Common myeloid progenitor, CD34-positive (primary cell): Measurements from ENCODE around the gene KRAS.

ENCODE experiments used
- CTCF ChIA-PET: fragments of 350-600 bp; sonication (Branson Sonifier 250); formaldehyde crosslinking; loops from one replicate; lab custom pipeline; 2021; ENCODE audit warnings: antibody characterized with exemption; lab: Charles Lee
- POLR2A ChIA-PET: fragments of 350-600 bp; sonication (Branson Sonifier 250); formaldehyde crosslinking; loops from one replicate; lab custom pipeline; 2021; ENCODE audit warnings: antibody characterized with exemption; lab: Charles Lee
- DNase-seq, 3 donors: peaks; one replicate each; pipeline versions ENCODE4 v3.0.0 to v3.0.0-alpha.2; 2013
- H3K27ac ChIP-seq, 2 experiments: 1 replicate in 1 of 2; 2 replicates in 1 of 2; pipeline ENCODE4 v1.7.0; 2013; ENCODE audit warnings: inconsistent platforms in 2 of 2, low read length in 2 of 2, mild to moderate bottlenecking in 2 of 2, low read depth in 1 of 2, moderate library complexity in 1 of 2; ENCODE audit not compliant: severe bottlenecking in 2 of 2, insufficient read depth in 1 of 2, poor library complexity in 1 of 2
- H3K27me3 ChIP-seq, 5 experiments: replicated peaks in 2 of 5; 1 replicate in 3 of 5; 2 replicates in 2 of 5; pipeline versions ENCODE4 v1.6.1 to v1.7.0; 2013; ENCODE audit warnings: low read length in 4 of 5, mild to moderate bottlenecking in 2 of 5, moderate library complexity in 2 of 5, inconsistent platforms in 1 of 5; ENCODE audit not compliant: insufficient read depth in 5 of 5, control insufficient read depth in 4 of 5
- H3K36me3 ChIP-seq, 4 experiments: 1 replicate in 2 of 4; 2 replicates in 2 of 4; pipeline versions ENCODE4 v1.6.1 to v1.7.0; 2013; ENCODE audit warnings: low read length in 3 of 4, control low read depth in 1 of 4, mild to moderate bottlenecking in 1 of 4; ENCODE audit not compliant: control insufficient read depth in 4 of 4, insufficient read depth in 4 of 4
- H3K4me1 ChIP-seq, 4 experiments: 1 replicate in 3 of 4; 2 replicates in 1 of 4; pipeline versions ENCODE4 v1.6.1 to v1.7.1; 2013; ENCODE audit warnings: low read length in 3 of 4, mild to moderate bottlenecking in 3 of 4, control low read depth in 1 of 4, inconsistent platforms in 1 of 4, moderate library complexity in 1 of 4; ENCODE audit not compliant: control insufficient read depth in 4 of 4, insufficient read depth in 4 of 4; ENCODE audit errors: control extremely low read depth in 1 of 4
- H3K4me3 ChIP-seq, 7 experiments: 1 replicate in 4 of 7; 2 replicates in 3 of 7; pipeline versions ENCODE4 v1.5.1 to v1.7.0; 2013; ENCODE audit warnings: mild to moderate bottlenecking in 7 of 7, low read length in 6 of 7, moderate library complexity in 6 of 7, inconsistent platforms in 2 of 7, low read depth in 2 of 7, control low read depth in 1 of 7; ENCODE audit not compliant: insufficient read depth in 4 of 7, control insufficient read depth in 1 of 7; ENCODE audit errors: extremely low read depth in 1 of 7
- H3K9me3 ChIP-seq, 5 experiments: 1 replicate in 4 of 5; 2 replicates in 1 of 5; pipeline versions ENCODE4 v1.6.1 to v1.7.1; 2013; ENCODE audit warnings: low read length in 4 of 5, mild to moderate bottlenecking in 2 of 5, inconsistent platforms in 1 of 5, low read depth in 1 of 5, moderate library complexity in 1 of 5; ENCODE audit not compliant: control insufficient read depth in 4 of 5, insufficient read depth in 2 of 5; ENCODE audit errors: control extremely low read depth in 1 of 5
- WGBS: methylation state at CpG from one replicate; pipeline ENCODE4 v1.1.5; 2013; ENCODE audit not compliant: insufficient coverage; 5-methylcytosine and 5-hydroxymethylcytosine counted together

Gene KRAS

DNA sequence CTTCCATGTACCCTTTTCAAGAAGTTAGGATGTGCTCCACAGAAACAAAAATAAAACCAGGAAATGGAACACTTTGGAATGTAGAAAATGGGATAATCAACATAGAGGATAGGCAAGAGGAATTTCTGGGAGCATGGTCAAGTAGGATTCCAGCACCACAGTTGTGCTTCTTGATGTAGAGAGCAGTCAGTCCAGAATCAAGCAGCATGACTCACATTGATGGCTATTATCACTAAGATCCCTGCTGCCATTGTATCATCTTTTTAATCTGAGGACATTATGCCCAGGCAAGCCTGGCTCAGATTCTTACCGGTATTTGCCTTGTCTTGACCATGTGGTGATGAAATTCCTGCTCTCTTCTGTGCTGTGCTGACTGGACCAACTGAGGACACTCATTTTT is 50.0 kb downstream of the KRAS start:
- Histone ChIP-seq H3K9me3 (no peaks in the 10 kb centered on the region), H3K27me3 (no peaks in the 10 kb centered on the region), H3K36me3 (peaks cover 0 to 17% (median 11%) of the 10 kb centered on the region in 4 experiments), H3K27ac (no peak overlapping the region), H3K4me3 (no peak overlapping the region), H3K4me1 (peaks cover 13 to 29% (median 20%) of the 10 kb centered on the region in 4 experiments)
- CTCF ChIA-PET: no interaction called here
- DNase-seq: no peak
- POLR2A ChIA-PET: no interaction called here
- 100% methylated on average over 1 of the region's 1 CpG for WGBS

DNA sequence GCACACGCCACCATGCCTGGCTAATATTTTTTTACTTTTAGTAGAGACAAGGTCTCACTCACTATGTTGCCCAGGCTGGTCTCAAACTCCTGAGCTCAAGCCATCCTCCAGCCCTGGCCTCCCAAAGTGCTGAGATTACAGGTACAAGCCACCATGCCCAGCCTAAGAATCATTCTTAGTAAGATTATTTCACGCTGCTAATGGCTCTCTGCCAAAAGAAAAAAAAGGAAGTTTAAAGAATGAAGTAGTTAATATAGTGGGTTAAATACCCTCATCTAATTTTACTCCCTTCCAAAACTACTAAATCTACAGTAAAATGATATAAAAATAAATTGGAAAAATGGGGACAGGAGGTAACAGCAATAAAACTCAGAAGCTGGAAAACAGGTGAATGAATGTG is 53.1 kb downstream of the KRAS start:
- no peak overlapping the region for H3K4me3 ChIP-seq
- ChIA-PET POLR2A (no interaction called here), CTCF (interaction anchor here (0.6 to 2.2 kb wide), 5 partner anchors 13 to 190 kb away, joined by 3 to 6 read pairs (median 4); no protein-coding TSS in a partner anchor)
- H3K27me3 ChIP-seq: no peaks in the 10 kb centered on the region
- H3K36me3 ChIP-seq: peaks cover 0 to 5% (median 2%) of the 10 kb centered on the region in 4 experiments
- no peak overlapping the region for H3K27ac ChIP-seq
- peak; percentile 43 to 76 (median 75) for DNase-seq
- H3K9me3 ChIP-seq: no peaks in the 10 kb centered on the region
- 100% methylated on average over 1 of the region's 2 CpGs for WGBS
- peaks cover 21 to 35% (median 28%) of the 10 kb centered on the region in 4 experiments for H3K4me1 ChIP-seq

DNA sequence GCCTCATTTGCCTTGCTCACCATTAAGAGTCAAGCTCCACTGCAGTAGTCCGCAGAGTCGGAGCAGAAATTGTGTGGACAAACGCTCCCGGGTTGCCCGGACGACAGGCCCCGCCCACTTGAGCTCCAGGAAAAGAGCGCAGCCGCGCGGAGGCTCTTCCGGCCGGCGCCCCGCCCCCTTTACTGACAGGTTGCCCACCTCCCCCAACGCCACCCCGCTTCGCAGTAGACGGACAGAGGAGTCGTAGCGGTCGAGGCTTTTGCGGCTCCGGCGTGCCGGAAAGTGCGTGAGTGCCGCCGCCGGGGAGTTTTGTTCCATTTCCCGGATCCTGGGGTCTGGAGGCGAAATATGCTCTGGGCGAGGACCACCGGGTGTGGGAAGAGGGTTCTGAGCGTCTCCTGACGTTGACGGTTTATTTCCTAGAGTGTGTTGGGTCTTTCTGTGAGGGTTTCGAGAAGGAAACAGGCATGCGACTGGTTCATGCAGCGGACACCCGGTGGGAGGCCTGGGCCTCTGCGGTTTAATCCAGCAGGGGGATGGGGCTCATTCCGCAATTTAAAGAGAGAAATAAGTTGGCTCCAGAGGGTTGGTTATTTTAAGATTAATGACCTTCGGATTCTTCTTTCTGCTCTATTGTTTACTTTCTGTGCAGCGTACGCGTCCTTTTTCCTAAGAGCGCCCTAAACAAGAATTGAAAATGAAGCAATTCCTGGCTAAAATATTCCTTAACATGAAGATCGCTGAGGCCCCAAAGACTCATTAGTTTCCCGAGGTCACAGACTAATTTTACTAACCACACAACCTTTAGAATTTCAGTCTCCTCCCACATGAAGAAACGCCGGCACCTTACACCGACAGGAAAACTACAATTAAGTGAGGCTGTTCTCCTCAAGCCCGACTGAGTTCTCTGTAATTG is 55.4 kb downstream of the KRAS start, which contains the start of the genes DNAI7 and ETFRF1:
Gene DNAI7, minus strand, starts transcription at position 105 of the 916 bp plus-strand sequence. Its CDS starts 82 bp downstream, at position 23.
Gene ETFRF1, plus strand, starts transcription at position 182 of the 916 bp plus-strand sequence. CDS start 8,720 bp downstream, outside the sequence.
- peaks cover 21 to 33% (median 26%) of the 10 kb centered on the region in 4 experiments for H3K4me1 ChIP-seq
- 0% methylated on average over 44 of the region's 54 CpGs for WGBS
- CTCF ChIA-PET: interaction anchor here (0.7 to 2.2 kb wide), 7 partner anchors 11 to 195 kb away, joined by 3 to 12 read pairs (median 3); no protein-coding TSS in a partner anchor
- H3K27me3 ChIP-seq: no peaks in the 10 kb centered on the region
- H3K9me3 ChIP-seq: no peaks in the 10 kb centered on the region
- peak within 1 kb of the TSS; percentile 80 to 97 (median 92) for H3K4me3 ChIP-seq
- POLR2A ChIA-PET: interaction anchor here (0.5 to 1.1 kb wide), 4 partner anchors 9 to 298 kb away, joined by 3 to 6 read pairs (median 4); no protein-coding TSS in a partner anchor
- H3K36me3 ChIP-seq: no peaks in the 10 kb centered on the region
- peak; percentile 97 to 99 (median 98) for DNase-seq
- peak within 1 kb of the TSS; percentile 97 for H3K27ac ChIP-seq

DNA sequence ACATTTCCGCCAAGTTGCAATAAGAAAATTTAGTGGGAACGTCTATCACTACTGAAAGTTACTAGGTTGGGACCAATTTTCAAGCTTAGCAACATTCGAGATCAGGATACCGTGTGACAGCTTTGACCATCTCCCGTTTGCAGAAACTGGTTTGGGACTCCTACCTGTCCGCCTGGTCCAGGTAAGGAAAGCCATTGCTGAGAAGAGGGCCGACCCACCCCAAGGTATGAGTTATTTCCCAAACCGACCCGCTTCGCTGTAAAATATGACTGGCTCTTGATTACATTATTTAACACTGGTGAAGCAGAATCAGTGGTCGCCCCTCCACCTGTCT is 56.0 kb downstream of the KRAS start:
- no peak for DNase-seq
- no peaks in the 10 kb centered on the region for H3K36me3 ChIP-seq
- POLR2A ChIA-PET: interaction anchor here (0.5 to 1.1 kb wide), 4 partner anchors 9 to 298 kb away, joined by 3 to 6 read pairs (median 4); no protein-coding TSS in a partner anchor
- H3K4me3 ChIP-seq: peak overlapping the region; percentile 80 to 97 (median 92)
- peak overlapping the region; percentile 97 for H3K27ac ChIP-seq
- no peaks in the 10 kb centered on the region for H3K27me3 ChIP-seq
- WGBS: 13% methylated on average over 11 of the region's 11 CpGs
- CTCF ChIA-PET: interaction anchor here (0.7 to 2.2 kb wide), 6 partner anchors 10 to 196 kb away, joined by 3 to 12 read pairs (median 4); no protein-coding TSS in a partner anchor
- H3K4me1 ChIP-seq: peaks cover 21 to 33% (median 26%) of the 10 kb centered on the region in 4 experiments
- H3K9me3 ChIP-seq: no peaks in the 10 kb centered on the region

DNA sequence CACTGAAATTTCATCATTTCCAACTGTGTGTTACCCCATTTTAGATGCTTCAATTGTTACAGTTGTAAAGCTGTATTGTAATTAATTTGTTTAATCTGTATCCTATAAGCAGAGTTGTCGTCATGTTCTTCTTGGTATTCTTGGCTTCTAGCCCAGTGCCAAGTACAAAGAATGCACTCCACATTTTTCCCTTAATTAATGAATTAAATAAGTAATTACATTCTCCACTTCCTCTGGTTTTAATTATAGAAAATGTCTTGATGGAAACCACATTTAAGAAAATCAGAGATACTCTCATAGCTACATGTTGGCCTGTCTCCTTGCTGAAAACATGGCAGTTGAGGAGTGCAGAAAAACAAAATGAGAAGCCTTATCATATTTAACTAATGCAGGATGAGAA is 56.5 kb downstream of the KRAS start:
- Histone ChIP-seq H3K27me3 (no peaks in the 10 kb centered on the region), H3K36me3 (no peaks in the 10 kb centered on the region), H3K27ac (peak overlapping the region; percentile 97), H3K4me3 (peak overlapping the region in 6 of 7 experiments; percentile 80 to 97 (median 90)), H3K4me1 (peaks cover 21 to 33% (median 26%) of the 10 kb centered on the region in 4 experiments), H3K9me3 (no peaks in the 10 kb centered on the region)
- ChIA-PET CTCF (interaction anchor here (1.1 to 2.2 kb wide), 5 partner anchors 10 to 196 kb away, joined by 3 to 12 read pairs (median 3); no protein-coding TSS in a partner anchor), POLR2A (interaction anchor here (1.1 kb wide), 1 partner anchor 40 kb away, joined by 3 read pairs; no protein-coding TSS in a partner anchor)
- no CpG with 5 or more reads among the region's 1 CpG for WGBS
- DNase-seq: peak in 1 of 3 donors; percentile 33

DNA sequence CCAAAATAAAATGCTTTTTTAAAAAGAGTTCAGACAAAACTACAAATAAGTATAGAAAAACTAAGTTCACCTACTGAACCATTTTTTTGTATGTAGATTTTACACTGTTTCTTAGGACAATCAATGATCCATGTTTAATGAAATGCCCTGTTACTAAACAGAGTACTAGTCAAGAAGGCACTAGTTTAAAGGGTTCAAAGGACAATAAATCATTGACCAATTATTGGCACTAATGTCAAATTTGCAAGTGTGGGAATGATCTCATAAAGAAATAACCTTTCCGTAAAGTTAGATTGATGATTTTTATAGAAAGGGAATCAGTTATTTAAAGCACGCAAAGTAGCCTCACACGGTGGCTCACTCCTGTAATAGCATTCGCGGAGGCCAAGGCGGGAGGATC is 59.9 kb downstream of the KRAS start:
- Histone ChIP-seq H3K36me3 (no peaks in the 10 kb centered on the region), H3K27ac (no peak overlapping the region), H3K9me3 (no peaks in the 10 kb centered on the region), H3K27me3 (no peaks in the 10 kb centered on the region), H3K4me3 (no peak overlapping the region), H3K4me1 (peaks cover 4 to 11% (median 8%) of the 10 kb centered on the region in 4 experiments)
- DNase-seq: no peak
- ChIA-PET CTCF (interaction anchor here (0.6 kb wide), 1 partner anchor 55 kb away, joined by 3 read pairs; no protein-coding TSS in a partner anchor), POLR2A (no interaction called here)
- 96% methylated on average over 6 of the region's 6 CpGs for WGBS
